GM19238 (cell line): Measurements from ENCODE around the gene TPCN1.

Source experiments
- DNase-seq: peaks from one replicate; pipeline ENCODE4 v3.0.0; 2011; ENCODE audit warnings: low spot score; ENCODE audit not compliant: insufficient read length

Gene TPCN1

DNA sequence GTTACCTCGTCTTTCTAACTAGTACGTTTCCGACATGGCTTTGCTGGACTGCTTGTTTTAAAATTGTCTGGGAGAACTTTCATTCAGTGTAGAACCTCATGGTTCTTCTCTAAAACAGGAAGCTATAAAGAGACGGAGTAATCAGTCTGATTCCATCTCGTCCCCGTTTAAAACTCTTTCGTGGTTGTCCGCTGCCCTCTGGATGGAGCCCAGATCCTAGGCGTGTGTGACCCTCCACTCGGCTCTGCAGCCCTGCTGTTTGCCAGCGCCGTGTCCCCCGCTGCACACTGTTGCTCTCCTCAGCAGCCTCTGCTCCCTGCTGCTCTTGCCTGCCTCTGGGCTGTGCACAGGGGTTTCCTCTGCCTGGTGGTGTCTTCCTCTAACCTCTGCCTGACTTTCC lies 63.5 kb downstream of the TPCN1 start:
- no peak for DNase-seq

DNA sequence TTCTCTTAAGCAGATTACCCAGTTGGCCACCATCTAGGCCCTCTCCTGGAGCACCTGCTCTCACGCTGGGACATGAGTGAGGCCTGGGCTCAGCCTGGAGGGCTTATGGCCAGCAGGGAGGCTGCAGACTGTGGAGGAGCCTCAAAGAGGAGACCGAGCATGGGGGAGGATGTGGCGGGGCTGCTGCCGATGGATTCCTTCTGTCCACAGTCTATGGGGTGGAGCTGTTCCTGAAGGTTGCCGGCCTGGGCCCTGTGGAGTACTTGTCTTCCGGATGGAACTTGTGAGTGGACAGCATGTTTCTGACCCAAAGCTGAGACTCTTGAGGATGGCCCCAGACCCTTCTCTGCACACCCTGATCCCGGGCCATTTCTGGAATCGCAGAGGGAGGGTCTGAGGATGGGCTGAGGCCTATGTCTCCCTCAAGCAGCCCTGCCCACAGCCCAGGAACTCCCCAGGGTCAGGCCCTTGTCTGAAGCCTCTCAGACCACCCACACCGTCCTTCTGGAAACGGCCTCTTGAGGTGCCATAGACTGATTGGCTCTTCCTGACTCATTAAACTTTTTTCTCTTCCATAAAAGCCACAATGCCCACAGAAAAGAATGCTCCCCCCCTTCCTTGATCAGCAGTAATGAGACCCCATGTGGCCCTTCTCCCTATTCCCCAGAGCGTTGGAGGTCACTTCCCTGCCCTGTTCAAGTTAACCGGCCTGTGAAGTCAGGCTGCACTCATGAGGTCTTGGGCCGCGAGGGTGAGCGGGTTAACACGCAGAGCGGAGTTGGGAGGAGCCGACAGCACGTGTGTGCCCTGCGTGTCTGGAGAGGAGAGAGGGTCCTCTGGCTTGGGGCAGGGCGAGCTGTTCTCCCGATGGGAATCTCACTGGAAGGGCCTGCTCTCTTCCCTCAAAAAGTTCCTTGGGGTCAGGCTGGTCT lies 64.7 kb downstream of the TPCN1 start:
- no peak for DNase-seq

DNA sequence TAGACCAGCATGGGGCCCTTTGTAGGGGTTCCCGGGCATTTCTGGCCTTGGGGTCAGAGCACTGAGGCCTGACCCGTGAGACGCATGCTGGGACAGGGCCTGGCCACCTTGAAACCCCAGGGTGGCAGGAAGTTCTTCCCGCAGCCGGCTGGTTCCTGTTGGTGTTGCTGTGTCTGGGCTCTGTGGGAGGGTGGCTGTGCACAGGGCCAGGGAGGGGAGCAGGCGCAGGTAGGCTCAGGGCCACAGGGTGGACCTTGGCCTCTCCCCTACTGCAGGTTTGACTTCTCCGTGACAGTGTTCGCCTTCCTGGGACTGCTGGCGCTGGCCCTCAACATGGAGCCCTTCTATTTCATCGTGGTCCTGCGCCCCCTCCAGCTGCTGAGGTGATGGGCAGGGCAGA lies 65.4 kb downstream of the TPCN1 start:
- no peak for DNase-seq

DNA sequence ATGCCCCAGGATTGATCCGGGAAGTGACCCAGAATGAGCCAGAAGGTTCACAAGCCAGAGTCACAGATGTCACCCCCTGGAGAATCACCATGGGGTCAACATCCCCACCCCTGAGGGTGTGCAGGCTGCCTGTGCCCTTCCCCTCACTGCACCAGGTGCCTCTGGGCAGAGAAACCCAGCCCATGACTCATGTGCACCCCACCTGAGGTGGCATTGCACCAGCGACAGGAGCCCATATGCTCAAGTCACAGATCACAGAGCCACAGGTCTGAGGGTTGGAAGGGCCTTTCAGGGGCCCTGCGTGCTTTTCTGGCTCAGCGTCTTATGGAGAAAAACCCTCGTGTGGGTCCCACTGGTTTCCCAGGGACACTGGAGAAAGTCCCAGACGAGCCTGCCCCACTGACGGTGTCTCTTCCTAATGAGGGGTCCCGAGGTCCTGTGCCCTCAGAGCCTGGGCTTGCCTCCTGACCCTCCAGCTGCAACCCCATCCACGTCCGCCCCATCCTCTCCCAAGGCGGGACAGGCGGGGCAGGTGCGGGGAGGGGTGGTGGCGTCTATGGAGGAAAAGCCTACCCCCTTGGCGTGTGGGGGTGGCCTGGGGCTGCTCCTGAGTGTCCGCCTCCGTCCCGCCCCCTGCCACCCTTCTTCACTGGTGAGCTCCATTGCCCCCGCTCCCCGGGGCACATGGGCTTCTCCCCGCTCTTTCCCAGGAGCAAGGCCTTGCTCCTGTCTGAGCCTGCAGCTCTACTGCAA lies 66.1 kb downstream of the TPCN1 start:
- DNase-seq = no peak

DNA sequence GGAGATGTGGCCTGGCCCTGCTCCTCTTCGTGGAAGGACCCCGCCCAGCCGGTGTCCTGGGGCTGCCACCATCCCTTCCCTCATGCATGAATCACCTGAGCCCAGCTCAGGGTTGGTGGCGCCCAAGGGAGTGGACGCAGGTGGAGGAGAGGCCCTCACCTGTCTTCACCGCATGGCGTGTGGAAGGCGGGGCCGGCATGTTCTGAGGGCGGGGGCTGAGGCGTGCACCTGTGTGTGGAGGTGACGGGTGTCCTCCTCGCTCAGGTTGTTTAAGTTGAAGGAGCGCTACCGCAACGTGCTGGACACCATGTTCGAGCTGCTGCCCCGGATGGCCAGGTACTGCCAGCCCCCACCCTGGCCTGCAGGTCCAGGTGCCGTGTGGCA lies 66.6 kb downstream of the TPCN1 start:
- no peak for DNase-seq

DNA sequence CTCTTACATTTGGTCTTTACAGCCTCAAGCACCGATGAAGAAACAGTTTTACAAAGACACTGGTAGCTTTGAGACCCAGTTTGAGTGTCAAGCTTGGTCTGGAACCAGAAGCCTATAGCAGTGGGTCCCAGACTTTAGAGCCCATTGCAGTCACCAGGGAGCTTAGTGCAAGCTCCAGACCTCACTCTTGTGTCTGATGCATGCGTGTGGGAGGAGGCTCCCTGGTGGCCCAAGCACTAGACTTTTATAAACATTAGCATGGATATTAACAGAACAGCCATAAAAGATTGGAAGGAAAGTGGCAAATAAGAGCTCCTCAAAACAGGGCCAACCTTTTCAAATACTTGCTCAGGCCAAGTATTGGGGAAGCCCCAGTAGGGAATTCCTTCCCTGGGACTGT lies 68.1 kb downstream of the TPCN1 start:
- no peak for DNase-seq

DNA sequence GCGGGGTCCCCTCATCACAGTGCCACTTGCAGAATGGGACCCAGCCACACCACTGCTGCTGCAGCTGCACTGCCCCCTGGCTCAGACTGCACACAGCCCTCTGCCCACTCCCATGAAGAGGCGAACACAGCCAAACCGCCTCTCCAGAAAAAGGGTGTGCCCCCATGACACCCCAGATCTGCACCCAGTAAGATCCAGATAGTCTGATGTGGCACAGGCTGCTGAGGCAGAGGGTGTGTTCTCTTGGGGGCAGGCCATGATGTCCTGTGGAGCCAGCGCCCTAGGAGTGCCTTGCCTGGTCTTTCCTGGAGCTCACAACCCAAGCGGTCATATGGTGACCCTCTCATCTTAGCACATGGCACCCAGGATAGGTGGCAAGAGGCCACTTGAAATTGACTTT lies 69.2 kb downstream of the TPCN1 start:
- DNase-seq = no peak

DNA sequence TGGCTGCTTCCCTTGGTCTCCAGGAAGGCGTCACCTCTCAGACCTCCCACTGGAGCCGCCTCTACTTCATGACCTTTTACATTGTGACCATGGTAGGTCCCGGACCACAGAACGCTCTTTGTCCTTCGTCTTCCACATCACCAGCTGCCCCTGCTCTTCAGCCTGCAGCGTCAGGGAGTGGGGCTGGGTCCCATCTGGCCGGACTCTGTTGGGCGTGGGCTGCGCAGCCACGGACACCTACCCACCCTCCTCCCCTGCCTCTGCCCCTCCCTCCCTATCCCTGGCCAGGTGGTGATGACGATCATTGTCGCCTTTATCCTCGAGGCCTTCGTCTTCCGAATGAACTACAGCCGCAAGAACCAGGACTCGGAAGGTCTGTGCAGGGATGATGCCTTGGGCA lies 70.3 kb downstream of the TPCN1 start:
- DNase-seq = no peak

DNA sequence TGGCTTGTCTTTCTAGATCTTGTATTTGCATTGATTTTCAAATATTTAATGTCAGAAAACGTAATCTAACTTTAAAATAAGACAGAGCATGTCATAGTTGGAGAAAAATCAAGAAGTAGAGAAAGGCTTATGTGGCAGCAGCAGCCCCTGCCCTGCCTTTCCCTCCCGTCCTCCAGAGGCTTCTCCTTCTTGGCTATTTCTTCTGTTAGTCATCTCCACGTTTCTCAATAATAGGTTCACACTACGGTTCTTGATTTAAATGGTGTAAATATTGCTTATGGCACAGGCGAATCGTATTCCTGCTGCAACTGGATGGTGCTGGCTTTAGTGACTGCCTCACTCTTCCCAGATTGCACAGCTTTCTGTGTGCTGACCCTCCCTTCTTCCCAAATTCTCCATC lies 70.8 kb downstream of the TPCN1 start:
- no peak for DNase-seq

DNA sequence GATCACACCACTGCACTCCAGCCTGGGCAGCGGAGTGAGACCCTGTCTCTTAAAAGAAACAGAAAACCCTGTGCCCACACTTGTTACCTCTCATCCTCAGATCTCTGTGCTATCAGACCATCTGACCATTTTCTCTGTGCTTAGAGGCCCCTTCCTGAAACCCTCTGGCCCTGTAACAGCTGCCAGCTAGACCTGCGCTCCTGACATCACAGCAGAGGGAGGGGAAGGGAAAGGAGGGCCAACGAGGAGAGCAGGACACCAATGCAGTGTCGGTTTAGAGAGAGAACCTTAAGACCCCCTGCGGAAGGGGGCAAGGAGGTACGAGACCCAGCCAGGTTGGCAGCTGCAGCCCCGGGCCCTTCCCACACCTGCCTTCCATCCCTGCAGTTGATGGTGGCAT lies 71.3 kb downstream of the TPCN1 start:
- no peak for DNase-seq

DNA sequence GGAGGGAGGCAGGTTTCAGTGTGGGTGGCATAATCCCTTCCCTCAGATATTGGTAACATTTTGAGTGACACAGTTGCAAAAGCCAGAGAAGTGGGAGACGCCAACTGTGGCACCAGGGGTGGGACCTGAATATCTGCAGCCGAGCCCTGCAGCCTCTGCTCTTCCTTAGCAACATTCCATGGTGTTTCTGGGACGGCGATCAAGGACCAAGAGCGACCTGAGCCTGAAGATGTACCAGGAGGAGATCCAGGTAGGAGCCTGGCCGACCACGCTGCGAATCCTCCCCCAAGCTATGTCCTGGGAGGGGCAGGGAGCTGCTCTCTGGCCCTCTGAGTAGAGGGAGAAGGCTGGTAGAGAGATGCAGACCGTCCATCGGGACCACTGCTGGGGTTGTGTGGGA lies 71.8 kb downstream of the TPCN1 start:
- DNase-seq = no peak

DNA sequence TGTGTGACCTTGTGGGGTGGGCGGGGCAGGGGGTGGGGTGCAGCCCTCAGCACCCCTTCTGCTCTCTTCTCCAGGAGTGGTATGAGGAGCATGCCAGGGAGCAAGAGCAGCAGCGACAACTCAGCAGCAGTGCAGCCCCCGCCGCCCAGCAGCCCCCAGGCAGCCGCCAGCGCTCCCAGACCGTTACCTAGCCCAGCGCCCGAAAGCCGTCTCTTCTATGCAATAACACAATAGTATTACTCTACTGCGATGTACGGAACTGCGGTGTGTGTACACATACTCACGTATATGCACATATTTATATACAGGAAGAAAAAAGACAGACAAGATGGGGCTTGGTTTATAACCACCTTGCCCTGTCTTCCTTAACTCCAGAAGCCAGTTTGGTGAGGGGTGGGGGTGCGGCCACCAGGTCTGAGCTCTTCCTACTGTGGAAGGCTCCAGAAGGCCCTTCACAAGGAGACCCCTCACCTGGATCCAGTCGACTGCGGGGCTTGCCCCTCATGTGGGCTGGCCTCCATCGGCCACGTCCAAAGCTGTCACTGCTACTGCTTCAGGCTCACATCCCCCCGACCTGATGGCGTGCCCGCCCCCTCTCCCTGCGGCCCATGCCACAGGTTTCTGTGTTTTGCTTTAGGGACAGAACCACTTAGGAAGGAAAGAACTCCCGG lies 74.8 kb downstream of the TPCN1 start:
- no peak for DNase-seq

DNA sequence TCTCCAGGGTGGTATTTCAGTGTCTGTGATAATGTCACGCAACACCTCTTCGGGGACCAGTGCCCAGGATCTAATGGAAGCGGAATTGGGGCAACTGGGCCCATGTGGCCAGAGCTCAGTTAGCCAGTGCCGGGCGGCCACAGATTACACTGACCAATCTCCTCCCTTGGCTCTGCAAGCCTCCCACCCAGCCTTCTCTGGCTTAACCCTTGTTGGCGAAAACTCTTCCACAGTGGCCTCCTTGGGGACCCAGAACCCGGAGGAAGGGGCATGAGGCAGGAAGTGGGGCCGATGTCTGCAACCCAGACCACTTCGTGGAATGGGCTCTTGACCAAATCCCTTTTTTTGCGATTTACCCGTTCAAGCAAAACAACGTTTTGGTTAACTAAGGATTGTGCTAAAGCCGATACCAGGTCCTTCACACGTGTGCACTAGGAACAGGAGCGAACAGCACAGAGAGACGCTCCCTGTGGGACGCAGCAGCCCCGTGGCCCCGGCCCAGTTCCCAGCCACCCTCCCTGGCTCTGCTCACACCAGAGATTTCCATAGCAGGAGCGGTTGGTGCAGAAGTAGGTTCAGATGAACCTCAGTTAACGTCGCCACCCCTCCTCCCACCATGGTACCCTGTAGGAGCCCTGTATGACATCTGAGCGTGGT lies 75.4 kb downstream of the TPCN1 start:
- DNase-seq = no peak

DNA sequence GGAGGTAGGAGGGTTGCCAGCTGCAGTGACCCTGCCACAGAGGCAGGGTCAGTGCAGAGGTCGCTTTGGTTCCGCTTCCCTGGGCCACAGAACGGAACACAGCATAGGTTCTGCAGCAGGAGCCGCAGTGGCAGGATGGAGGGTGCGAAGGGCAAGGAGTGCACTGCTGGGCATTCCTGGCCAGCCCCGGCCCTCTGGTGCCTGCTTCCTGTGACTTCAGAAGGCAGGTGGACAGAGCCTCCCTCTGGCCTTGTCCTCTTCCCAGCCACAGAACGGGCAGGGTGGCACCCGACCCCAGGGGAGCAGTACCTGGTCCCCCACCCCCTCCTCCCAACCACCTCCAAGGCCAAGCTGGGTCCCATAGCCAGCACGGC lies 75.9 kb downstream of the TPCN1 start:
- DNase-seq = no peak

DNA sequence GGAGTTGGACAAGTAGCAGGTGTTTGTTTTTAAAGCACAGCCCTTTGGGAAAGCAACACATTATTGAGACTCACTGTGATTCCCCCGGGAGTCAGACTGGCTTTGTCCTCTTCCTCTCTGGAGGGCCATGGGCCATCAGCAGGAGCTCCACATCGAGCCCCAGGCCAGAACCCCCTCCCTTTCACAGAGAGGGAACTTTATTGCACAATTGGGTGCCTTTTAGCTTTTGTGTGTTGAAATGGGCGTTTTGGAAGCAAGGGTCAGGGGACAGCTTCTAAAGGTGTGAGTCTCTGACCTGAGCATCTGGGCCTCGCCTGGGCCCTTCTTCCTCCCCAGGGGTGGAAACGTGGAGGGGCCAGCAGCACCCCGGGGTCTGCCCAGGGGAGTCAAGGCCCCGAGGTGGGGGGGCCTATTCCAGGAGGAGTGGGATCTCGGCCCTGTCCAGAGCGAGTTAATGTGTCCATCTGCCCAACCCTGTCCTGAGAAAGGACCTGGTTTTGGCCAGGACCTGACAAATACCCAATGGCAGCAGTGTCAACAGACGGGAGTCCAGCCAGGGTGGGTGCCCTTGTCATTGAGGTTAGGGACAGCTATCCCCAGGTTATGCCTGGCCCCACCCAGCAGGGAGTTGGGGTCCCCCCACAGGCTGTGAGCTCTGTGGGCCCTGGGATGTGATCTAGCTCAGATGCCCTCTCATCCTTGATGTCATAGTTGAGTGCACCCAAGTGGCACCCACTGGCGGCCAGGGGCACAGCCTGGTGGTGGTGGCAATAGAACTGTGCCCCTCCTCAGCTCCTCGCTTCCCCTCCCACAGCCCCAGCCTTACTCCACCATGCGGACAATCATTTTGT lies 76.6 kb downstream of the TPCN1 start:
- no peak for DNase-seq

DNA sequence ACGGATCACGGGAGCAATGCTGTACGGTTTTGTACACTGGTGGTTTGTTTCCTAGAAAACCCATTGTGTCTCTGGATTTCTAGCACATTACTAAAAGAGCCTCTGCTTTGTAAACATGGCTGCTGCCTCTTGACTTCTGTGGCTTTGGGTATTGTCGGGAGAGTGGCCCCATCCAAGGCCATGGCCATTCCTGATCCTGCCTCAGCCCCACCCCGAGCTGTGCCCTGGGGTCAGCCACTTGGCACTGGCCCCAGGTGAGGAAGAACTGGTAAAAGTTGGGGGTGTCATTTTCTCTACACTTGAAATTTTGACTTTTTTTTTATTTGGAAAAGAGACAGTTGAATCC lies 77.2 kb downstream of the TPCN1 start:
- no peak for DNase-seq

DNA sequence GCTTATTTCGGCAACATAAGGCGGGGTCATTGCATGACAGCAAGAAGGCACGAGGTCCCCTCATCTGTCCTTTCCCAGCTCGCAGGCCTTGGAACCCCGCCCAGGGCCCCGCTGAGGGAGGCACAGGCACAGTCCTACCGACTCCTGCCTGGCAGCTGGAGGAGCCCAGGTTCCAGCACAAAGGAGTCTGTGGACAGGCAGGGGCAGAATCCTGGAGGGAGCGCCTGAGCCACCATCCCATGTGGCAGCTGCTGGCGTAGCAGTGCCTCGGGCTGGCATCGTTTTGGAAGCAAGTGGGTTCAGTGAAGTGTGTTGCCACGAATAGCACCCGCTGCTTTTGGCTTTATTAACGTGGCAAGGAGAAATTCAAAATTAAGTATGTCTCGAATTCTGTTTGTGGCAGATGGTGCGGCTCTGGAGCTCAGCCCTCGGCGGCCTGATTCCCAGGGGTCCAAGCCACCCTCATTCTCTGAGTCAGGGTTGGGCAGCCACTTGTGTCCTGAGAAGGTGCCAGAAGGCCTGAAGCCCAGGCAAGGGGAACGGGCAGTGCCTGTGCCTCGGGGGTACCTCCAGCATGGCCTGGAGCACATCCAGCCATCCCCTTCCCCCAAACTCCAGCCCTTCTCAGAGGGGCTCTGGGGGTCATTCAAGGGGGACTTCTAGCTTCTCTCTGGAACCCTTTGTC lies 77.7 kb downstream of the TPCN1 start:
- DNase-seq = no peak

DNA sequence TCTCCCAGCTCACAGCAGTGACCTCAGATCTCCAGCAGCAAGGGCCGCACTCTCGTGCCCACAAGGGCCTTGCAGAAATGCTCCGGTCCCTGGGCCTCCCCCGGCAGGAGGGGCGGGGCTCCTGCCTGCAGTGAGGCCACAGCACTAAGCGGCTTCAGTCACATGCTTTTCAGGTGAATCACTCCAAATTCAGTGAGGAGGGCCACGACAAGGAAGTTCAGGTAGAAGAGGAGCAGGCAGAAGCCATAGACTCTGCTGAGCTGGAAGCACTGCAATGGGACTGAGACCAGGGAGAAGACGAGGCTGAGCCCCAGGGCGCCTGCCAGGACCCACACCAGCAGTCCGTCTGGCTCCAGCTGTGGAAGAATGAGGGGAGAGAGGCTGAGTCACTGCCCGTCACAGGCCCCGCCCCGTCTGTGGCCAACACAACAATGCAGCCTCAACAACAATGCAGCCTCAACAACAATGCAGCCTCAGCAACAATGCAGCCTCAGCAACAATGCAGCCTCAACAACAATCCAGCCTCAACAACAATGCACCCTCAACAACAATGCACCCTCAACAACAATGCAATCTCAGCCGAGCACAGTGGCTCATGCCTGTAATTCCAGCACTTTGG lies 78.5 kb downstream of the TPCN1 start:
- no peak for DNase-seq

DNA sequence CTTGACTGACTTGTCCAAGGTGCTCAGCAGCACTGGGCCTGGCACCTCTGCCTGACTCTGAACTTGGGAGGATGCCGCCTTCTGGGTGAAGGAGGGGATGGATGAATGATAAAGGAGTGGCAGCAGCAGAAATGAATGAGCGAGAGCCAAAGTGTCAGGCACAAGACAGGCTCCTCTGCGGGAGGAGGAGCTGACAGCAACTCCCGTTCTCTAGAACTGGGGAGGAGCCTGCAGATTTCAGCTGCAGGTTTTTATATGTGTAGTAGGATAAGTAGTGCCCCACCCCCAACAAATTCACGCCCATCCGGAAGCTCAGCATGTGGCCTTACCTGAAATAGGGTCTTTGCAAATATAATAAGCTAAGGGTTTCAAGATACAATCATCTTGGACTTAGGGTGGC lies 80.5 kb downstream of the TPCN1 start:
- DNase-seq = no peak

DNA sequence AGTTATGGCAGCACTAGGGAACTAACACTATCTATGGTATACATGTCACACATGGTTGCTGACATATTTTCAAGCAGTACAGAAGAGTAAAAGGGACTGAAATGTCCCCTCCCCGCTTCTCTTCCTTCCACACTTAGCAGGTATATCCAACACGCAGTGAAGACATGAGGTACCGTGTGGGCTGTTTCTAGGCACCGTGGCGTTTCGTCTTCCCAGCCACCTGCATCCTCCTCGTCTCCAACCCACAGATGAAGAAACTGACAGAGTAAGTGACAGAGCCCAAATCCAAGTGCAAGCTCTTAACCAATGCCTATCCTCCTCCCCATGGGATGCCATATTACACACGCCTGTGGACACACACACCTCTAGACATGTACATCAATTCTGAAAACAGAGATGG lies 81.2 kb downstream of the TPCN1 start:
- no peak for DNase-seq
